Endothelial cell (in vitro differentiated cells): ENCODE data around the gene MC3R. TPM values are rescaled to one million over a fixed set of nuclear protein-coding genes. Genes with fewer than 3 reads are reported as not detected.

Source experiments
- DNase-seq: peaks from one replicate; pipeline ENCODE4 v3.0.0; 2021; ENCODE audit warnings: low spot score
- H3K27ac Mint-ChIP-seq: one replicate; pipeline ENCODE4 v1.8.0; 2021; ENCODE audit warnings: mixed read lengths, inconsistent platforms; ENCODE audit not compliant: unreplicated experiment
- H3K27me3 Mint-ChIP-seq: one replicate; pipeline ENCODE4 v1.8.0; 2021; ENCODE audit warnings: mild to moderate bottlenecking, moderate library complexity, mixed read lengths, inconsistent platforms; ENCODE audit not compliant: unreplicated experiment
- H3K36me3 Mint-ChIP-seq: one replicate; pipeline ENCODE4 v1.8.0; 2021; ENCODE audit warnings: mild to moderate bottlenecking, low read depth, mixed read lengths, inconsistent platforms; ENCODE audit not compliant: unreplicated experiment
- H3K4me1 Mint-ChIP-seq: one replicate; pipeline ENCODE4 v1.8.0; 2021; ENCODE audit warnings: mild to moderate bottlenecking, mixed read lengths, inconsistent platforms; ENCODE audit not compliant: unreplicated experiment
- H3K4me3 Mint-ChIP-seq: one replicate; pipeline ENCODE4 v1.8.0; 2021; ENCODE audit warnings: mild to moderate bottlenecking, mixed read lengths, inconsistent platforms; ENCODE audit not compliant: unreplicated experiment
- H3K9me3 Mint-ChIP-seq: one replicate; pipeline ENCODE4 v1.8.0; 2021; ENCODE audit warnings: mixed read lengths, inconsistent platforms; ENCODE audit not compliant: unreplicated experiment
- total RNA-seq: library from RNA; stranded (reverse); fragmentation: NEBNext Ultra II Directional; extraction: Animal tissue kit (Norgen Biotek cat#: 25700); gene quantifications from one replicate; pipeline ENCODE4 v1.2.1, GENCODE V29; 2021; ENCODE audit not compliant: unreplicated experiment
- TF ChIP-seq, protein P1 (sequence below): fragments of 200-600 bp; sonication (generic); IDR thresholded peaks from one replicate; pipeline ENCODE4 v1.5.0; 2021; ENCODE audit warnings: antibody characterized with exemption; ENCODE audit not compliant: unreplicated experiment

Gene MC3R
- total RNA-seq, 1 donor from 2014 or later: not detected

DNA sequence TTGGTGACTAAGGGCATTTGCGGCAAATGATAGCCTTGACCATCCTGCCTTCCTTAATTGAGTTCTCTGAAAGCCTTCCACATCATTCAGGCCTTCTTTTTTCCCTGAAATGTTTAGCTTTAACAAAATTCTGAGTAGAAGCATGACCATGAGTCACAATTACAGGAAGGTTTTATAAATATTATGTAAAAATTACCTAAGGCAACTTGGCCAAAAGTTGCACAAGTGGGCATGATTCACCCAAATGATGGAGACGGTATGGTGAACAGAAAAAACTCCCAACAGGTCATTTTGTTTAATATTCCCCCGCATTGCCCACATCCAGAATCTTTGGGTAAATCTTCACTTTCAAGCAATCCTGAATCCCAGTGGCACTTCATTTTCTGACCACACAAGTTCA is 37.0 kb downstream of the MC3R start:
- DNase-seq: no peak
- H3K9me3 Mint-ChIP-seq: peaks cover 35% of the 10 kb centered on the region
- TF ChIP-seq, protein P1, sequence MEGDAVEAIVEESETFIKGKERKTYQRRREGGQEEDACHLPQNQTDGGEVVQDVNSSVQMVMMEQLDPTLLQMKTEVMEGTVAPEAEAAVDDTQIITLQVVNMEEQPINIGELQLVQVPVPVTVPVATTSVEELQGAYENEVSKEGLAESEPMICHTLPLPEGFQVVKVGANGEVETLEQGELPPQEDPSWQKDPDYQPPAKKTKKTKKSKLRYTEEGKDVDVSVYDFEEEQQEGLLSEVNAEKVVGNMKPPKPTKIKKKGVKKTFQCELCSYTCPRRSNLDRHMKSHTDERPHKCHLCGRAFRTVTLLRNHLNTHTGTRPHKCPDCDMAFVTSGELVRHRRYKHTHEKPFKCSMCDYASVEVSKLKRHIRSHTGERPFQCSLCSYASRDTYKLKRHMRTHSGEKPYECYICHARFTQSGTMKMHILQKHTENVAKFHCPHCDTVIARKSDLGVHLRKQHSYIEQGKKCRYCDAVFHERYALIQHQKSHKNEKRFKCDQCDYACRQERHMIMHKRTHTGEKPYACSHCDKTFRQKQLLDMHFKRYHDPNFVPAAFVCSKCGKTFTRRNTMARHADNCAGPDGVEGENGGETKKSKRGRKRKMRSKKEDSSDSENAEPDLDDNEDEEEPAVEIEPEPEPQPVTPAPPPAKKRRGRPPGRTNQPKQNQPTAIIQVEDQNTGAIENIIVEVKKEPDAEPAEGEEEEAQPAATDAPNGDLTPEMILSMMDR: no peak
- peaks cover 7% of the 10 kb centered on the region for H3K36me3 Mint-ChIP-seq
- no peak overlapping the region for H3K4me3 Mint-ChIP-seq
- peaks cover 3% of the 10 kb centered on the region for H3K27me3 Mint-ChIP-seq
- H3K4me1 Mint-ChIP-seq: no peaks in the 10 kb centered on the region
- H3K27ac Mint-ChIP-seq: no peak overlapping the region

DNA sequence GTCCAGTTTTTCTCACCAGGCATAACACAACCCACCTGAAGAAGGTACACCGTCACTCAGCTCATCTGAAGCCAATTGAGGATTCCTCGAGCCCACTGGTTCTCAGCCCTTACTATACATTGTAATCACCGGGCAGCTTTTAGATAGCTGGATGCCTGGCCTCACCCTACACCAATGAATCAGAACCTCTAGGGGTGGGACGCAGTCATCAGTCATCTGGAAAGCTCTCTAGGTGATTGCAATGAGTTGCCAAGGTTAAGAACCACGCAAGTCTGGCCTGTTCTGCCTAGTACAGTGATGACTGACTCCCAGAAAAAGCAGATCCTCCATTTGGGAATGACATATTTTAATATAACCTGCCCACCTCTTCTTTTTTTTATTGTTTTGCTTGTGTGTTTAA is 41.1 kb downstream of the MC3R start:
- H3K27me3 Mint-ChIP-seq: peaks cover 10% of the 10 kb centered on the region
- DNase-seq: no peak
- H3K36me3 Mint-ChIP-seq: peaks cover 9% of the 10 kb centered on the region

DNA sequence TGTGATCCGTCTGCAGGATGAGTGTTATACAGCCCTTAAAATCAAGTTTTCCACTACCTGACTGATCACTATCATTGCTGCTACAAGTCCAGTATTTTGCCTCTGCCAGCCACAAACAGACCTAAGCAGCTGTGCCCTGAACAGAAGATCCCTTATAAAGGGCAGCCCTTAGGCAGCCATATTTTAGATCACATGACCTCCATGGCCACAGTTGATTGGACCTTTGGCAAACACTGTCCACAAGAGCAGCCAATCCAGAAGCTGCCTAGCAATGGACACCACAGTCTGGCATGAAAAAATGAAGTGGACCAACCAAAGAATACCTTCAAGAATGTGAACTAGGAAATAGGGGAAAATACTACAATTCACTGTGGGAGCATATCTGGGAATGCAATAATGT is 50.8 kb downstream of the MC3R start:
- Mint-ChIP-seq H3K9me3 (peaks cover 29% of the 10 kb centered on the region), H3K4me3 (no peak overlapping the region), H3K4me1 (no peaks in the 10 kb centered on the region), H3K27ac (no peak overlapping the region), H3K27me3 (no peaks in the 10 kb centered on the region), H3K36me3 (peaks cover 3% of the 10 kb centered on the region)
- no peak for DNase-seq
- TF ChIP-seq, protein P1: no peak

More for the DNA sequence above, 41.1 kb downstream of the MC3R start:
- Mint-ChIP-seq H3K4me3 (no peak overlapping the region), H3K27ac (no peak overlapping the region), H3K4me1 (no peaks in the 10 kb centered on the region), H3K9me3 (peaks cover 40% of the 10 kb centered on the region)
- TF ChIP-seq, protein P1: no peak

Other genes starting within 250 kb of the MC3R start
- not detected for gene CBLN4, start 243.2 kb upstream of the MC3R start, total RNA-seq
- 20.1 TPM for gene FAM210B, start 110.2 kb downstream of the MC3R start, total RNA-seq
- gene AURKA, start 143.5 kb downstream of the MC3R start, total RNA-seq: 14.3 TPM
- gene CSTF1, start 143.9 kb downstream of the MC3R start, total RNA-seq: 42.0 TPM
- gene CASS4, start 163.5 kb downstream of the MC3R start, total RNA-seq: not detected
- 79.9 TPM for gene RTF2, start 219.9 kb downstream of the MC3R start, total RNA-seq